Trophoblast cell (in vitro differentiated cells and primary cell): ENCODE measurements around the gene TPK1.

Source experiments
- DNase-seq, 2 donors: peaks; one replicate each; pipeline ENCODE4 v3.0.0-alpha.2; 2016
- H2AFZ ChIP-seq: 2 replicates; pipeline ENCODE4 v1.6.1; 2013; ENCODE audit warnings: low read length, moderate library complexity, mild to moderate bottlenecking; ENCODE audit not compliant: insufficient read depth, poor library complexity
- H2AK5ac ChIP-seq: 2 replicates; pipeline ENCODE4 v1.6.1; 2013; ENCODE audit warnings: mild to moderate bottlenecking, low read length
- H2BK120ac ChIP-seq: 2 replicates; pipeline ENCODE4 v1.6.1; 2013; ENCODE audit warnings: low read length, mild to moderate bottlenecking, moderate library complexity; ENCODE audit not compliant: insufficient read depth, poor library complexity
- H2BK12ac ChIP-seq: 2 replicates; pipeline ENCODE4 v1.6.1; 2013; ENCODE audit warnings: mild to moderate bottlenecking, low read length, moderate library complexity
- H2BK5ac ChIP-seq: 2 replicates; pipeline ENCODE4 v1.6.1; 2013; ENCODE audit warnings: low read length, low read depth, moderate library complexity, mild to moderate bottlenecking; ENCODE audit not compliant: poor library complexity
- H3K14ac ChIP-seq: 2 replicates; pipeline ENCODE4 v1.6.1; 2013; ENCODE audit warnings: mild to moderate bottlenecking, low read length
- H3K18ac ChIP-seq: 2 replicates; pipeline ENCODE4 v1.6.1; 2013; ENCODE audit warnings: mild to moderate bottlenecking, low read length
- H3K23ac ChIP-seq: 2 replicates; pipeline ENCODE4 v1.6.1; 2013; ENCODE audit warnings: low read length
- H3K27ac ChIP-seq: 2 replicates; pipeline ENCODE4 v1.5.1; 2013; ENCODE audit warnings: low read depth, mild to moderate bottlenecking, inconsistent platforms, low read length, moderate library complexity
- H3K27me3 ChIP-seq: 2 replicates; pipeline ENCODE4 v1.6.1; 2013; ENCODE audit warnings: inconsistent platforms, mild to moderate bottlenecking, low read length, moderate library complexity; ENCODE audit not compliant: insufficient read depth
- H3K36me3 ChIP-seq, 2 experiments: 1 replicate in 1 of 2; 2 replicates in 1 of 2; pipeline ENCODE4 v1.6.1; 2013; ENCODE audit warnings: low read length in 2 of 2, mild to moderate bottlenecking in 2 of 2, moderate library complexity in 1 of 2; ENCODE audit not compliant: insufficient read depth in 2 of 2, control insufficient read depth in 1 of 2
- H3K4ac ChIP-seq: 2 replicates; pipeline ENCODE4 v1.6.1; 2013; ENCODE audit warnings: low read depth, mild to moderate bottlenecking, low read length, moderate library complexity
- H3K4me1 ChIP-seq, 2 experiments: 1 replicate in 1 of 2; 2 replicates in 1 of 2; pipeline ENCODE4 v1.6.1; 2013; ENCODE audit warnings: low read length in 2 of 2, mild to moderate bottlenecking in 2 of 2, moderate library complexity in 1 of 2; ENCODE audit not compliant: insufficient read depth in 2 of 2, control insufficient read depth in 1 of 2
- H3K4me2 ChIP-seq: 2 replicates; pipeline ENCODE4 v1.6.1; 2013; ENCODE audit warnings: inconsistent platforms, mild to moderate bottlenecking, low read length, moderate library complexity
- H3K4me3 ChIP-seq: 2 replicates; pipeline ENCODE4 v1.5.1; 2013; ENCODE audit warnings: mild to moderate bottlenecking, low read depth, low read length, inconsistent platforms
- H3K79me1 ChIP-seq: one replicate; pipeline ENCODE4 v1.6.1; 2013; ENCODE audit warnings: low read length
- H3K79me2 ChIP-seq: 2 replicates; pipeline ENCODE4 v1.6.1; 2013; ENCODE audit warnings: low read length, mild to moderate bottlenecking; ENCODE audit not compliant: control insufficient read depth, insufficient read depth, poor library complexity
- H3K9ac ChIP-seq: 2 replicates; pipeline ENCODE4 v1.6.1; 2013; ENCODE audit warnings: mild to moderate bottlenecking, low read length
- H3K9me3 ChIP-seq: 2 replicates; pipeline ENCODE4 v1.6.1; 2013; ENCODE audit warnings: low read depth, mild to moderate bottlenecking, control low read depth, inconsistent platforms, low read length; ENCODE audit not compliant: insufficient read depth
- H4K12ac ChIP-seq: 2 replicates; pipeline ENCODE4 v1.6.1; 2013; ENCODE audit warnings: low read depth, mild to moderate bottlenecking, low read length, moderate library complexity
- H4K8ac ChIP-seq: 2 replicates; pipeline ENCODE4 v1.6.1; 2013; ENCODE audit warnings: low read depth, mild to moderate bottlenecking, low read length, moderate library complexity
- H4K91ac ChIP-seq: one replicate; pipeline ENCODE4 v1.6.1; 2013; ENCODE audit warnings: low read depth, mild to moderate bottlenecking, low read length, moderate library complexity
- WGBS: extraction: QIAGEN DNeasy Blood & Tissue Kit; methylation state at CpG from one replicate; pipeline ENCODE4 v1.1.7; 2013; ENCODE audit warnings: missing lambda C conversion rate; ENCODE audit not compliant: insufficient read length, insufficient coverage; ENCODE audit errors: extremely low coverage; 5-methylcytosine and 5-hydroxymethylcytosine counted together

Gene TPK1

GRCh38 chr7:144534655-144535395 lies 301.0 kb downstream of the TPK1 start:
- no peak overlapping the region for H3K4me2 ChIP-seq
- no peak overlapping the region for H3K27ac ChIP-seq
- H3K18ac ChIP-seq = no peak overlapping the region
- no peak overlapping the region for H2BK120ac ChIP-seq
- H3K79me1 ChIP-seq = no peaks in the 10 kb centered on the region
- H4K91ac ChIP-seq = no peak overlapping the region
- no peak overlapping the region for H2AK5ac ChIP-seq
- no peaks in the 10 kb centered on the region for H3K27me3 ChIP-seq
- no peak overlapping the region for H3K4me3 ChIP-seq
- no CpG with 5 or more reads among the region's 3 CpGs for whole genome bisulfite sequencing
- no peak overlapping the region for H3K14ac ChIP-seq
- H4K8ac ChIP-seq = no peak overlapping the region
- no peaks in the 10 kb centered on the region for H3K9me3 ChIP-seq
- H3K23ac ChIP-seq = no peak overlapping the region
- H3K4ac ChIP-seq = no peak overlapping the region
- no peaks in the 10 kb centered on the region for H3K79me2 ChIP-seq
- no peak overlapping the region for H2BK5ac ChIP-seq
- H3K9ac ChIP-seq = no peak overlapping the region
- H2BK12ac ChIP-seq = no peak overlapping the region
- no peak for DNase-seq
- no peaks in the 10 kb centered on the region for H3K36me3 ChIP-seq
- H4K12ac ChIP-seq = no peak overlapping the region
- H2AFZ ChIP-seq = no peak overlapping the region
- no peaks in the 10 kb centered on the region for H3K4me1 ChIP-seq

GRCh38 chr7:144534196-144534595 lies 301.7 kb downstream of the TPK1 start:
- Histone ChIP-seq H3K4ac (no peak overlapping the region), H3K79me1 (no peaks in the 10 kb centered on the region), H3K9ac (no peak overlapping the region), H3K27me3 (no peaks in the 10 kb centered on the region), H3K9me3 (no peaks in the 10 kb centered on the region), H4K91ac (no peak overlapping the region), H3K79me2 (no peaks in the 10 kb centered on the region), H3K18ac (no peak overlapping the region), H3K4me3 (no peak overlapping the region), H2BK5ac (no peak overlapping the region), H3K14ac (no peak overlapping the region), H3K23ac (no peak overlapping the region), H4K8ac (no peak overlapping the region), H4K12ac (no peak overlapping the region), H2AK5ac (no peak overlapping the region), H2AFZ (no peak overlapping the region), H3K36me3 (no peaks in the 10 kb centered on the region), H2BK120ac (no peak overlapping the region), H3K27ac (no peak overlapping the region), H3K4me2 (no peak overlapping the region), H2BK12ac (no peak overlapping the region), H3K4me1 (no peaks in the 10 kb centered on the region)
- WGBS = no CpG with 5 or more reads among the region's 4 CpGs
- DNase-seq = no peak

GRCh38 chr7:144531181-144531580 lies 304.7 kb downstream of the TPK1 start:
- H4K8ac ChIP-seq = no peak overlapping the region
- no peaks in the 10 kb centered on the region for H3K27me3 ChIP-seq
- H4K12ac ChIP-seq = no peak overlapping the region
- no peak overlapping the region for H4K91ac ChIP-seq
- no peak overlapping the region for H2AK5ac ChIP-seq
- H3K18ac ChIP-seq = no peak overlapping the region
- H3K27ac ChIP-seq = no peak overlapping the region
- no peak overlapping the region for H3K4ac ChIP-seq
- no peak overlapping the region for H3K23ac ChIP-seq
- H3K9ac ChIP-seq = no peak overlapping the region
- no peak overlapping the region for H2BK12ac ChIP-seq
- no peak overlapping the region for H2BK5ac ChIP-seq
- H3K9me3 ChIP-seq = no peaks in the 10 kb centered on the region
- H3K79me2 ChIP-seq = no peaks in the 10 kb centered on the region
- H3K36me3 ChIP-seq = no peaks in the 10 kb centered on the region
- H3K14ac ChIP-seq = no peak overlapping the region
- no peak overlapping the region for H2BK120ac ChIP-seq
- no peak overlapping the region for H3K4me3 ChIP-seq
- DNase-seq = no peak
- no peaks in the 10 kb centered on the region for H3K79me1 ChIP-seq
- H3K4me2 ChIP-seq = no peak overlapping the region
- no peaks in the 10 kb centered on the region for H3K4me1 ChIP-seq
- H2AFZ ChIP-seq = no peak overlapping the region

GRCh38 chr7:144529269-144529926 lies 306.5 kb downstream of the TPK1 start:
- Histone ChIP-seq H2AK5ac (no peak overlapping the region), H3K23ac (no peak overlapping the region), H3K27me3 (no peaks in the 10 kb centered on the region), H4K91ac (no peak overlapping the region), H2BK12ac (no peak overlapping the region), H4K12ac (no peak overlapping the region), H3K4me3 (no peak overlapping the region), H3K79me2 (no peaks in the 10 kb centered on the region), H2AFZ (no peak overlapping the region), H3K4ac (no peak overlapping the region), H3K14ac (no peak overlapping the region), H2BK120ac (no peak overlapping the region), H3K9ac (no peak overlapping the region), H4K8ac (no peak overlapping the region), H3K27ac (no peak overlapping the region), H3K36me3 (no peaks in the 10 kb centered on the region), H3K9me3 (no peaks in the 10 kb centered on the region), H3K4me1 (no peaks in the 10 kb centered on the region), H3K4me2 (no peak overlapping the region), H2BK5ac (no peak overlapping the region), H3K79me1 (no peaks in the 10 kb centered on the region), H3K18ac (no peak overlapping the region)
- no peak for DNase-seq
- whole genome bisulfite sequencing = no CpG with 5 or more reads among the region's 3 CpGs
